Stimulated activated CD4-positive, alpha-beta T cell treated with anti-CD3 and anti-CD28 coated beads, Interleukin-4, amount 100 ng/mL, for 24 hours (primary cell): ENCODE data around the gene C22orf39.

ENCODE experiments used
- DNase-seq: peaks from one replicate; pipeline ENCODE4 v3.0.0-alpha.2; 2020

The C22orf39 gene

DNA sequence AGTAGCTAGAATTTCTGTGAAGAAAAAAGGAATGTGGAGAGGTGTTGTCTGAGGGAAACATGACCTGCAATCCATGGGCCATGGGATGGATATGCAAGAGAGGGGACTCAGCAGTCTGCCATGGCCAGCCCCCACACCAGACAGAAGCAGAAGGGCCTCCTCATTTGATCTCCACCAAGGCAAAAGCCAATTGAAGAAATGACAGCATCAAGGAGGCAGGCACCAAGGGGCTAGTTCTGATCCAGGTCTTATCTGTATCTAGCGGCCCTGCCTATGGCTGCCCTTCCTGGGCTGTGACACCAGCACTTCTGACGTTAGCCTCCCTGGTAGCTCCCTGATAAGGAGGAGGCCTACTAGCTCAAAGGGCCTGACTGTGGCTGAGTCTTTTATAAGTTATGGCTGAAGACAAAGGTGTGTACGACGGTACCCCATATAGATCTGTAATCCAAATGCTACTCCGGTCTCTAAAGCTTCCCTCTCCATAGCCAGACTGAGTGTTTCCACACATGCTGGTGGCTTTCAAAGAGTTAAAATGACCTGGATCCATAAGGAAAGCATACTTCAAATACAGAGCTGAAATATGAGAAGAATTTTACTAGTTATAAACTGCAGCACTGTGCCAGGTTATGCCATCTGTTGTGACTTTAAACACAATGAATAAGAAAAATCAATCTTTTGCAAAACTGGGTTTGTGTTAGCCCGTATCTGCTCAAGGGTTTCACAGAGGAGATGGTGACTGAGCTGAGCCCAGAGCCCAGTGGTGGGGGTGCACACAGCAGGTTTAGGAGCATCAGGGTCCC is 50.4 kb downstream of the C22orf39 start:
- no peak for DNase-seq

DNA sequence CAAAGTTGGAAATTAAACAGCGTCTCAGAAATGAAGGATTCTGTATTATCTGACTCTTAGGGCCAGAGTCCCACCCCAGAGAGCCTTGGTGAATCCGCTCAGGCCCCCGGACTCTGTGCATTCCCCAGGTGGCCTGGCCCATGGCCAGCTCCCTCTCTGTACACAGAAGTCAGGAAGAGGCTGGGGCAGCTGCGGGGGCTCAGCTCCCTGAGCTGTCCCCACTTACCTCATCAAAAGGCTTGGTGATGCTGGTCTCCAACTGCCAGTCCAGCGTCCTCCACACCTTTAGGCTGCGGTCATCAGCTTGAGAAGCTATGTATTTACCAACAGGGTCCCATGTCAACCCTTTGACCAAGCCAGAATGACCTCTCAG is 51.0 kb downstream of the C22orf39 start:
- no peak for DNase-seq

DNA sequence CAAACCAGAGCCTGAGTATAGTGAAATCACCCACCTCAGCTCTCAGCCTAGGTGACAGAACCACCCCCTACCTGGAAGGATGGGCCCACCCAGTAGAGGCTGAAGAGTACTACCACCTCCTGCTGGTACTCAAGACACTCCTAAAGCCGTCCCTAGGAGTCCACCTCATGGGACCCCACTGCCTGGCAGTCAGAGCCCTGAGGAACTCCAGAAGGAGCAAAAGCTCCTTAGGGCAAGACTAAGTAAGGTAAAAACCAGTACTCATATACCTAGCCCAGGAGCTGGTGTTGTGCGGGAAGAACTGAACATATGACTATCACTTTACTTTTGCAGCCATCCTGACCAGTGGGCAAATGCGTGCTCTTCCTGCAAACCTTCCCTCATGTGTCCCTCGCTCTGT is 52.2 kb downstream of the C22orf39 start:
- no peak for DNase-seq

DNA sequence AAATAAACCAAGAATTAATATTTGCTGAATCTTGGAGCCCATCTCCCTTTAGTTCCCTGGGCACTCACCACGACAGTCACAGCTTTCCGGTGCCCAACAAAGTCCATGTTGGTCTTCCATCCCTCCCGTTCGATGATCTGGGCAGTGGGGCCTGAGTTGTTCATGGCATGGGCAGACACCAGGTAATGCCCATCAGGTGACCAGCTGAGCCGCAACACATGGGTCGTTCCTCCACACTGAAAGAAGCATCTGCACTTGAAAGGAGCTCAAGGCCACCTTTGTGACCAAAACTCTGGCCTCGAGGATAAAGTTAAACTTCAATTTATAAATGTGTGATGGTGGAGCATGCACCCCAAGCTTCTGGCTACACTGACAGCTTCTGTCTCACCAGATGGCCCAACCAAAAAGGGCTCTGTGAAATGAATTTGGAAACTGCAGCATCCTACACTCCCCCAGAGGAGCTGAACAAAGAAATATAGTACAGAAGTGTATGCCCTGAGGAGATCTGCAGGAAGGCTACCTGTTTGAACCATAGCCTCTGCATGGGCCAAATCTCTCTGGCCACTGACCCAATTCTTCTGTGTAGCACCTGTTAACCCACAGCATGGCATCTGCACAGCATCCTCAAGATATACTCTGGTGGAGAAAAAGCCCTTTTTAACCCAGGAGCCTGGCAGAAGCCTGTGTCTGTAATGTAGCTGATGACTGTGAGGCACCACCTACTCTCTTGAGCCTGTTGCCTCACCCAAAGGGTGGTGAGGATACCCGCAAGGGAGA is 53.0 kb downstream of the C22orf39 start:
- no peak for DNase-seq

DNA sequence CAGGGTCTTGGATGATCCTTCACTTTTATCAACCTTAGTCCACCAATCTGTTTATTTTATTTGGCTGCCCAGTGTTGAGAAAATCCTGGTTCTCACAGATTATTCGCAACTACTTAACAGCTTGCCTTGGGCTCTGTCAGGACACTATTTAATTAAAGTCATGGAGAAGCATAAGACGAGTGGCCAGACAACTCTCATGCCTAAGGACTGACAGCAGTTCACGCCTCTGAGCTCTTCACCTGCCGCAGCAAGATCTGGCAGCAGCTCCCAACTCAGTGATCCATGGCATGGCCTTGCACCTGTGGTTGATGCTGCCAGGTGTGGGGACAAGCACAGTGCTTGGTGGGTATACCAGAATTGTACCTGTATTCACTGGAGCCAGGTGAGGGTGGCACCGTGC is 53.8 kb downstream of the C22orf39 start:
- DNase-seq: no peak
